Panc1 (cell line): ENCODE measurements around the gene KRT6C. TPM values are rescaled to one million over a fixed set of nuclear protein-coding genes. Genes with fewer than 3 reads are reported as not detected.

Experiments used
- ATAC-seq: fragments of 200-7000 bp; cut with Tn5 transposase; 2 replicates; pipeline ENCODE4 v1.9.1; 2020; ENCODE audit warnings: mild to moderate bottlenecking, moderate library complexity
- BruUV-seq: library from RNA; stranded (reverse); fragments of 400-500 nt; replicated peaks from 2 replicates; lab custom pipeline; 2021; lab: Mats Ljungman, UMichigan
- CTCF ChIA-PET: fragments of 300-600 bp; sonication (Branson Sonifier 250); formaldehyde crosslinking; loops from one replicate; lab custom pipeline; 2022; ENCODE audit warnings: antibody characterized with exemption; lab: Charles Lee
- POLR2A ChIA-PET: fragments of 300-600 bp; sonication (Branson Sonifier 250); formaldehyde crosslinking; loops from one replicate; lab custom pipeline; 2022; ENCODE audit warnings: antibody characterized with exemption; lab: Charles Lee
- DNase-seq: peaks from one replicate; pipeline ENCODE4 v3.0.0-alpha.2; 2010; ENCODE audit warnings: low read depth, low spot score
- H3K27ac ChIP-seq: 2 replicates; pipeline ENCODE4 v1.5.1; 2011; ENCODE audit warnings: mild to moderate bottlenecking, low read length, inconsistent platforms
- H3K27me3 ChIP-seq: fragments of 200-500 bp; sonication (Bioruptor generic); 2 replicates; pipeline ENCODE4 v1.6.0; 2014; ENCODE audit warnings: low read length, inconsistent platforms; ENCODE audit not compliant: control insufficient read depth, insufficient read depth
- H3K36me3 ChIP-seq: fragments of 200-500 bp; sonication (Bioruptor generic); 2 replicates; pipeline ENCODE4 v1.5.1; 2014; ENCODE audit warnings: inconsistent platforms, mild to moderate bottlenecking, low read length, moderate library complexity; ENCODE audit not compliant: control insufficient read depth, insufficient read depth
- H3K4me1 ChIP-seq: 2 replicates; pipeline ENCODE4 v1.5.1; 2011; ENCODE audit warnings: inconsistent platforms, mild to moderate bottlenecking, low read length, moderate library complexity; ENCODE audit not compliant: control insufficient read depth, insufficient read depth
- H3K4me3 ChIP-seq, 2 experiments: 2 replicates each; pipeline ENCODE4 v1.5.1; 2011 to 2012; ENCODE audit warnings: low read depth in 2 of 2, low read length in 2 of 2, mild to moderate bottlenecking in 2 of 2, inconsistent platforms in 1 of 2, moderate library complexity in 1 of 2
- H3K9me3 ChIP-seq: fragments of 200-500 bp; sonication (Bioruptor generic); 2 replicates; pipeline ENCODE4 v1.5.1; 2014; ENCODE audit warnings: low read depth, mild to moderate bottlenecking, inconsistent platforms, low read length, moderate library complexity; ENCODE audit not compliant: control insufficient read depth, insufficient read depth
- CTCF ChIP-seq: fragments of 450-650 bp; IDR thresholded peaks from 2 replicates; pipeline ENCODE4 v1.5.1; 2017; ENCODE audit warnings: mild to moderate bottlenecking
- POLR2AphosphoS5 ChIP-seq: IDR thresholded peaks from 2 replicates; pipeline ENCODE4 v1.6.1; 2012; ENCODE audit warnings: mild to moderate bottlenecking, low read depth, low read length, moderate library complexity
- SIN3A ChIP-seq: IDR thresholded peaks from 2 replicates; pipeline ENCODE4 v1.6.1; 2012; ENCODE audit warnings: low read depth, mild to moderate bottlenecking, low read length, moderate library complexity, borderline replicate concordance; ENCODE audit not compliant: insufficient read depth
- TCF7L2 ChIP-seq: IDR thresholded peaks from 2 replicates; pipeline ENCODE4 v1.6.1; 2011; ENCODE audit warnings: mild to moderate bottlenecking, low read depth, low read length, inconsistent platforms
- in situ Hi-C: cut with HindIII; loops from 2 replicates; pipeline ENCODE4 v1.10.0; 2016; ENCODE audit warnings: low sequenced_read_pairs, low pct_unique_long_range_greater_than_20kb
- intact Hi-C: fragments of 100-400 bp; cut with micrococcal nuclease; formaldehyde crosslinking; loops from one replicate; pipeline ENCODE4 v1.10.0; 2022; ENCODE audit not compliant: unreplicated experiment
- total RNA-seq: library from RNA; stranded (reverse); gene quantifications from one replicate; pipeline ENCODE4 v1.2.1, GENCODE V29; 2021; ENCODE audit not compliant: unreplicated experiment
- TF ChIP-seq, protein P1 (sequence below), 2 experiments: IDR thresholded peaks; 2 replicates each; pipeline ENCODE4 v1.6.1; 2011 to 2012; ENCODE audit warnings: low read depth in 2 of 2, control low read depth in 1 of 2, low read length in 1 of 2, mild to moderate bottlenecking in 1 of 2, moderate library complexity in 1 of 2; ENCODE audit not compliant: insufficient read depth in 1 of 2

The KRT6C gene
- total RNA-seq, 1 experiment from 2014 or later = not detected

- TF ChIP-seq POLR2AphosphoS5 = no peak
- no peak for TF ChIP-seq SIN3A
- no peak for TF ChIP-seq TCF7L2
- TF ChIP-seq, protein P1, sequence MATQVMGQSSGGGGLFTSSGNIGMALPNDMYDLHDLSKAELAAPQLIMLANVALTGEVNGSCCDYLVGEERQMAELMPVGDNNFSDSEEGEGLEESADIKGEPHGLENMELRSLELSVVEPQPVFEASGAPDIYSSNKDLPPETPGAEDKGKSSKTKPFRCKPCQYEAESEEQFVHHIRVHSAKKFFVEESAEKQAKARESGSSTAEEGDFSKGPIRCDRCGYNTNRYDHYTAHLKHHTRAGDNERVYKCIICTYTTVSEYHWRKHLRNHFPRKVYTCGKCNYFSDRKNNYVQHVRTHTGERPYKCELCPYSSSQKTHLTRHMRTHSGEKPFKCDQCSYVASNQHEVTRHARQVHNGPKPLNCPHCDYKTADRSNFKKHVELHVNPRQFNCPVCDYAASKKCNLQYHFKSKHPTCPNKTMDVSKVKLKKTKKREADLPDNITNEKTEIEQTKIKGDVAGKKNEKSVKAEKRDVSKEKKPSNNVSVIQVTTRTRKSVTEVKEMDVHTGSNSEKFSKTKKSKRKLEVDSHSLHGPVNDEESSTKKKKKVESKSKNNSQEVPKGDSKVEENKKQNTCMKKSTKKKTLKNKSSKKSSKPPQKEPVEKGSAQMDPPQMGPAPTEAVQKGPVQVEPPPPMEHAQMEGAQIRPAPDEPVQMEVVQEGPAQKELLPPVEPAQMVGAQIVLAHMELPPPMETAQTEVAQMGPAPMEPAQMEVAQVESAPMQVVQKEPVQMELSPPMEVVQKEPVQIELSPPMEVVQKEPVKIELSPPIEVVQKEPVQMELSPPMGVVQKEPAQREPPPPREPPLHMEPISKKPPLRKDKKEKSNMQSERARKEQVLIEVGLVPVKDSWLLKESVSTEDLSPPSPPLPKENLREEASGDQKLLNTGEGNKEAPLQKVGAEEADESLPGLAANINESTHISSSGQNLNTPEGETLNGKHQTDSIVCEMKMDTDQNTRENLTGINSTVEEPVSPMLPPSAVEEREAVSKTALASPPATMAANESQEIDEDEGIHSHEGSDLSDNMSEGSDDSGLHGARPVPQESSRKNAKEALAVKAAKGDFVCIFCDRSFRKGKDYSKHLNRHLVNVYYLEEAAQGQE (IDR thresholded peaks at IDR 0.05; ENCODE audit: insufficient read depth in 1 of 2, low read depth in 2 of 2, low read length in 1 of 2) = no peak
- no peak for TF ChIP-seq CTCF
- in situ Hi-C loops = no loop called here
- no peaks in the 10 kb centered on the region for H3K27me3 ChIP-seq
- ChIA-PET CTCF (no interaction called here), POLR2A (no interaction called here)
- no peak for DNase-seq
- ATAC-seq = no peak
- no peaks in the 10 kb centered on the region for H3K36me3 ChIP-seq
- no TSS peak for BruUV-seq
- H3K4me1 ChIP-seq = peaks cover 8% of the 10 kb centered on the region; the same call in 1 of the 2 replicates
- H3K27ac ChIP-seq = no peak overlapping the region
- no peak overlapping the region for H3K4me3 ChIP-seq
- H3K9me3 ChIP-seq = no peaks in the 10 kb centered on the region
- intact Hi-C loops = no loop called here
Observed at GRCh38 chr12:52517005-52517835, 43.6 kb upstream of the KRT6C start.

DNA sequence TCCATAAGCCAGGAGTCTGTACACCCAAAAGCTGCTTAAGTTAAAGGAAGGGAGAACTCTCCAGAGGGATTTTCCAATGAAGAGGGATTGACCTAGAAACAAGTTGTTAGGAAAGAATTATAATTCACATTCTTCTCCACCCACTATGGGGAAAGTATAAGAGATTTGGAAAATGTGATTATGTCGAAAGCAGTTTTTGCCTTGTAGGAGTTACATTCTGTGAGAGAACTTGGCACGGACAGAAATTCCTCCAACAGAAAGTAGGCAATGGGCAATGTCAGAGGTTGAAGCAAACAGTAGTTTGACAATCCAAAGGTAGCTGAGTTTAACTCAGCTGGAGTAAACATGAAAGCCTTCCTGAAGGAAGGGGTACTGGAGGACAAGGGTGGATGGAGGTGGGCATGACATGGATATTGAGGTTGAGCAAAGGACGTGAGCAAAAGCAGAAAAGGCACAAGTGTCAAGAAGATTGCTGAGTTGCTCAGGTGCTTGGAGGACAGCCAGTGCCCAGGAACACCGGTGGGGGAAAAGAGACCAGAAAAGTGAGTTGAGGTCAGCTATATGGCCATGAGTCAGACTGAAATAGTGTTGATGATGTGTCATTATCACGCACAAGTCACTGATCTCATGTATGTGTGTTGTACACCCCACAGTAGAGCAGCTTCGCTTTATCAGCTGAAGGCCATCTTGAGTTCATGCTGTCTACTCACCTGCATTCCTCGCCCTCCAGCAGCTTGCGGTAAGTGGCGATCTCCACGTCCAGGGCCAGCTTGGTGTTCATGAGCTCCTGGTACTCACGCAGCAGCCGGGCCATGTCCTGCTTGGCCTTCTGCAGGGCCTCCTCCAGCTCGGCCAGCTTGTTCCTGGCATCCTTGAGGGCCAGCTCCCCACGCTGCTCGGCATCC, 42.6 kb upstream of the KRT6C start:
- peaks cover 2% of the 10 kb centered on the region; the same call in 1 of the 2 replicates for H3K4me1 ChIP-seq
- no TSS peak for BruUV-seq
- TF ChIP-seq, protein P1 (IDR thresholded peaks at IDR 0.05; ENCODE audit: insufficient read depth in 1 of 2, low read depth in 2 of 2, low read length in 1 of 2) = no peak
- TF ChIP-seq POLR2AphosphoS5 (no peak), CTCF (no peak)
- CTCF ChIA-PET = interaction anchor here (0.5 kb wide), 1 partner anchor 356 kb away, joined by 8 read pairs; no protein-coding TSS in a partner anchor
- in situ Hi-C loops = no loop called here
- DNase-seq (no peak), ATAC-seq (no peak)
- H3K36me3 ChIP-seq = no peaks in the 10 kb centered on the region
- no peak overlapping the region for H3K4me3 ChIP-seq
- intact Hi-C loops = no loop called here
- no peak overlapping the region for H3K27ac ChIP-seq
- peaks cover 3% of the 10 kb centered on the region; the same call in 1 of the 2 replicates for H3K9me3 ChIP-seq
- no peaks in the 10 kb centered on the region for H3K27me3 ChIP-seq
- POLR2A ChIA-PET = no interaction called here
